Keratinocyte (primary cell): ENCODE measurements around the gene MRPS16.

Experiments used
- EZH2 ChIP-seq: IDR thresholded peaks from one replicate; pipeline ENCODE4 v1.6.1; 2012; ENCODE audit warnings: inconsistent platforms, mild to moderate bottlenecking, low read length, moderate library complexity
- TF ChIP-seq, protein P1 (sequence below), 3 experiments: IDR thresholded peaks in 1 of 3; conservative IDR thresholded peaks in 1 of 3; optimal IDR thresholded peaks in 1 of 3; 2 replicates in 2 of 3; 3 replicates in 1 of 3; pipeline versions ENCODE3 to v1.5.1; 2011; ENCODE audit warnings: low read length in 3 of 3, mild to moderate bottlenecking in 3 of 3, moderate library complexity in 2 of 3, control low read depth in 1 of 3, inconsistent platforms in 1 of 3; ENCODE audit not compliant: insufficient read depth in 2 of 3; ENCODE audit errors: extremely low read depth in 1 of 3

DNA sequence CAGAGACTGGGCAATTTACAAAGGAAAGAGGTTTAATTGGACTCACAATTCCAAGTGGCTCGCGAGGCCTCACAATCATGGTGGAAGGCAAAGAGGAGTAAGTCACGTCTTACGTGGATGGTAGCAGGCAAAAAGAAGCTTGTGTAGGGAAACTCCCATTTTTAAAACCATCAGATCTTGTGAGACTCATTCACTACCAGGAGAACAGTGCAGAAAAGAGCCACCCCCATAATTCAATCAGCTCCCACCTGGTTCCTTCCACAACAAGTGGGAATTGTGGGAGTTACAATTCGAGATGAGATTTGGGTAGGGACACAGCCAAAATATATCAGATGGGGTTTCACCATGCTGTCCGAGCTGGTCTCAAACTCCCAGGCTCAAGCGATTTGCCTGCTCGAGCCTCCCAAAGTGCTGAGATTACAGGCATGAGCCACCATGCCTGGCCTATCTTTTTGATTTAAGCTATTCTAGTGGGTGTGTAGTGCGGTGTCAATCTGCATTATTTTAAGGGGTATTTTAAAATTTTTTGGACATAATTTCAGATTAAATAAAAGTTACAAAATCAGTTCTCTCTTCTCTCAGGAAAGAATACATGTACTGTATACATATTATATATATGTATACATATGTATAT, 9.0 kb upstream of the MRPS16 start:
- TF ChIP-seq, protein P1, sequence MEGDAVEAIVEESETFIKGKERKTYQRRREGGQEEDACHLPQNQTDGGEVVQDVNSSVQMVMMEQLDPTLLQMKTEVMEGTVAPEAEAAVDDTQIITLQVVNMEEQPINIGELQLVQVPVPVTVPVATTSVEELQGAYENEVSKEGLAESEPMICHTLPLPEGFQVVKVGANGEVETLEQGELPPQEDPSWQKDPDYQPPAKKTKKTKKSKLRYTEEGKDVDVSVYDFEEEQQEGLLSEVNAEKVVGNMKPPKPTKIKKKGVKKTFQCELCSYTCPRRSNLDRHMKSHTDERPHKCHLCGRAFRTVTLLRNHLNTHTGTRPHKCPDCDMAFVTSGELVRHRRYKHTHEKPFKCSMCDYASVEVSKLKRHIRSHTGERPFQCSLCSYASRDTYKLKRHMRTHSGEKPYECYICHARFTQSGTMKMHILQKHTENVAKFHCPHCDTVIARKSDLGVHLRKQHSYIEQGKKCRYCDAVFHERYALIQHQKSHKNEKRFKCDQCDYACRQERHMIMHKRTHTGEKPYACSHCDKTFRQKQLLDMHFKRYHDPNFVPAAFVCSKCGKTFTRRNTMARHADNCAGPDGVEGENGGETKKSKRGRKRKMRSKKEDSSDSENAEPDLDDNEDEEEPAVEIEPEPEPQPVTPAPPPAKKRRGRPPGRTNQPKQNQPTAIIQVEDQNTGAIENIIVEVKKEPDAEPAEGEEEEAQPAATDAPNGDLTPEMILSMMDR (optimal IDR thresholded peaks at IDR 0.05 in 1 of 3, IDR thresholded peaks at IDR 0.05 in 1 of 3, conservative IDR thresholded peaks at IDR 0.05 in 1 of 3; ENCODE audit: extremely low read depth in 1 of 3, insufficient read depth in 2 of 3, low read length in 3 of 3): no peak
- TF ChIP-seq EZH2: no peak
